WTC11 (cell line): ENCODE data around the gene GNAL.

ENCODE experiments used
- ESRRA ChIP-seq: sonication (generic); formaldehyde crosslinking; IDR thresholded peaks from 2 replicates; pipeline ENCODE4 v1.8.1; 2022; ENCODE audit warnings: mild to moderate bottlenecking, missing genetic modification reagents, borderline replicate concordance
- FOXP1 ChIP-seq: sonication (generic); formaldehyde crosslinking; IDR thresholded peaks from 2 replicates; pipeline ENCODE4 v1.8.0; 2022; ENCODE audit warnings: missing genetic modification reagents, mild to moderate bottlenecking, moderate library complexity, borderline replicate concordance
- MAX ChIP-seq: sonication (generic); formaldehyde crosslinking; IDR thresholded peaks from 2 replicates; pipeline ENCODE4 v1.8.0; 2022; ENCODE audit warnings: mild to moderate bottlenecking, missing genetic modification reagents
- MYBL2 ChIP-seq: sonication (generic); formaldehyde crosslinking; IDR thresholded peaks from 2 replicates; pipeline ENCODE4 v1.8.1; 2023; ENCODE audit warnings: mild to moderate bottlenecking, moderate library complexity, missing genetic modification reagents
- SP1 ChIP-seq: sonication (generic); formaldehyde crosslinking; conservative IDR thresholded peaks from 2 replicates; pipeline ENCODE4 v1.8.1; 2022; ENCODE audit warnings: missing genetic modification reagents
- TEAD4 ChIP-seq: sonication (generic); formaldehyde crosslinking; IDR thresholded peaks from 2 replicates; pipeline ENCODE4 v1.8.0; 2022; ENCODE audit warnings: mild to moderate bottlenecking, missing genetic modification reagents
- TF ChIP-seq, protein P1 (sequence below): fragments of 200-600 bp; IDR thresholded peaks from 2 replicates; pipeline ENCODE4 v1.8.0; 2022; ENCODE audit warnings: antibody characterized with exemption
- TF ChIP-seq, protein P2 (sequence below): sonication (generic); formaldehyde crosslinking; IDR thresholded peaks from 2 replicates; pipeline ENCODE4 v1.8.1; 2023; ENCODE audit warnings: mild to moderate bottlenecking, missing genetic modification reagents, moderate library complexity
- TF ChIP-seq, protein P3 (sequence below): sonication (generic); formaldehyde crosslinking; conservative IDR thresholded peaks from 2 replicates; pipeline ENCODE4 v1.8.1; 2022; ENCODE audit warnings: mild to moderate bottlenecking, missing genetic modification reagents

GRCh38 chr18:11844436-11844835, 155.4 kb downstream of the GNAL start:
- TF ChIP-seq FOXP1 (CRISPR knock-in tag) (no peak), TEAD4 (no peak), ESRRA (CRISPR knock-in tag) (no peak), MYBL2 (CRISPR knock-in tag) (no peak), SP1 (CRISPR knock-in tag) (no peak), MAX (no peak)
- TF ChIP-seq, protein P1, sequence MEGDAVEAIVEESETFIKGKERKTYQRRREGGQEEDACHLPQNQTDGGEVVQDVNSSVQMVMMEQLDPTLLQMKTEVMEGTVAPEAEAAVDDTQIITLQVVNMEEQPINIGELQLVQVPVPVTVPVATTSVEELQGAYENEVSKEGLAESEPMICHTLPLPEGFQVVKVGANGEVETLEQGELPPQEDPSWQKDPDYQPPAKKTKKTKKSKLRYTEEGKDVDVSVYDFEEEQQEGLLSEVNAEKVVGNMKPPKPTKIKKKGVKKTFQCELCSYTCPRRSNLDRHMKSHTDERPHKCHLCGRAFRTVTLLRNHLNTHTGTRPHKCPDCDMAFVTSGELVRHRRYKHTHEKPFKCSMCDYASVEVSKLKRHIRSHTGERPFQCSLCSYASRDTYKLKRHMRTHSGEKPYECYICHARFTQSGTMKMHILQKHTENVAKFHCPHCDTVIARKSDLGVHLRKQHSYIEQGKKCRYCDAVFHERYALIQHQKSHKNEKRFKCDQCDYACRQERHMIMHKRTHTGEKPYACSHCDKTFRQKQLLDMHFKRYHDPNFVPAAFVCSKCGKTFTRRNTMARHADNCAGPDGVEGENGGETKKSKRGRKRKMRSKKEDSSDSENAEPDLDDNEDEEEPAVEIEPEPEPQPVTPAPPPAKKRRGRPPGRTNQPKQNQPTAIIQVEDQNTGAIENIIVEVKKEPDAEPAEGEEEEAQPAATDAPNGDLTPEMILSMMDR: no peak
- TF ChIP-seq, protein P2, sequence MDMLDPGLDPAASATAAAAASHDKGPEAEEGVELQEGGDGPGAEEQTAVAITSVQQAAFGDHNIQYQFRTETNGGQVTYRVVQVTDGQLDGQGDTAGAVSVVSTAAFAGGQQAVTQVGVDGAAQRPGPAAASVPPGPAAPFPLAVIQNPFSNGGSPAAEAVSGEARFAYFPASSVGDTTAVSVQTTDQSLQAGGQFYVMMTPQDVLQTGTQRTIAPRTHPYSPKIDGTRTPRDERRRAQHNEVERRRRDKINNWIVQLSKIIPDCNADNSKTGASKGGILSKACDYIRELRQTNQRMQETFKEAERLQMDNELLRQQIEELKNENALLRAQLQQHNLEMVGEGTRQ (CRISPR knock-in tag): no peak
- TF ChIP-seq, protein P3, sequence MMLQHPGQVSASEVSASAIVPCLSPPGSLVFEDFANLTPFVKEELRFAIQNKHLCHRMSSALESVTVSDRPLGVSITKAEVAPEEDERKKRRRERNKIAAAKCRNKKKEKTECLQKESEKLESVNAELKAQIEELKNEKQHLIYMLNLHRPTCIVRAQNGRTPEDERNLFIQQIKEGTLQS: no peak
